NCI-H2029 treated with DMSO at 0.1 percent for 48 hours (cell line): ENCODE measurements around the gene IGF2BP1.

Experiments used
- DNase-seq: peaks from one replicate; lab custom pipeline; 2025; lab: John Stamatoyannopoulos, UW

IGF2BP1 gene

DNA sequence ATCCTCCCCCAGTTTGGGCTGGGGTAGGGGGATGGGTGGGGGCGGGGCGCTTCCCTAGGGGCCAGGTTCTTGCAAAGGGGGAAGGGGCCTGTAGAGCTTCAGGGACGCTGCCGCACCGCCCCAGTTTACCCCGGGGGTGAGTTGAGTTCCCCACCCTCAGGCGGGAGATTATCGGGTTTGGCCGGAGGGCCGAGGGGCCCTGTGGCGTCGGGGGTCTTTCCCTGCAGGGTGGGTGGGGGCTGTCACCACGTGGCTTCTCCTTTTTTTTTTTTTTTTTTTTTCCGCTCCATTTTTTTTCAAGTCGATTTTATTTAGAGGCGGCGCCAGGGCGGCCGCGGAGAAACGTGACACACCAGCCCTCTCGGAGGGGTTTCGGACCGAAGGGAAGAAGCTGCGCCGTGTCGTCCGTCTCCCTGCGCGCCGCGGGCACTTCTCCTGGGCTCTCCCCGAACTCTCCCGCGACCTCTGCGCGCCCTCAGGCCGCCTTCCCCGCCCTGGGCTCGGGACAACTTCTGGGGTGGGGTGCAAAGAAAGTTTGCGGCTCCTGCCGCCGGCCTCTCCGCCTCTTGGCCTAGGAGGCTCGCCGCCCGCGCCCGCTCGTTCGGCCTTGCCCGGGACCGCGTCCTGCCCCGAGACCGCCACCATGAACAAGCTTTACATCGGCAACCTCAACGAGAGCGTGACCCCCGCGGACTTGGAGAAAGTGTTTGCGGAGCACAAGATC lies at the start of gene IGF2BP1:
TSS of gene IGF2BP1 (plus strand) at position 283 of the 724 bp plus-strand sequence. CDS start at position 644, 361 bp downstream.
- no peak for DNase-seq

- DNase-seq = no peak
Observed at GRCh38 chr17:48951572-48951971, 45.6 kb upstream of the IGF2BP1 start.

- DNase-seq = no peak
Observed at GRCh38 chr17:48952904-48953303, 44.3 kb upstream of the IGF2BP1 start.

DNA sequence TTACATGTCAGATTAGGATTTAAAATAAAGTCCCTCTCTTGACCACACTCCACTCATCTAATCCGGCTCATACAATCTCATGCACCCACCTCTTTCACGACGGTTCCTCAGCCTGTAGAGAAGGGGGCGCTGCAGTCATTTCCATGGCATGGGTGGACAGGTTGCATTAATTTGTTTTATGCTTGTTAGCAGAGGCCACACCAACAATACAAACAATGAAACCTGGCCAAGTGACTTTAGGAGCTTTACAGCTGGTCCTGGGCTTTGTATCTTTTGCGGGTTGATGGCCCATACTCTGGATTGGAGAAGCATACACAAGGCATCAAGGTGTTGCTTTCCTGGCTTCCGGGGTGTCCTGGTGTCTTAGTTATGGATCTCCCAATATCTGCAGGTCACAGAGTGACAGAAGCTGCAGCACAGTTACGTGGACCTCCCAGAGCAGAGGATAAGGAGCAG lies 42.9 kb upstream of the IGF2BP1 start:
- no peak for DNase-seq

- no peak for DNase-seq
Observed at GRCh38 chr17:48960834-48961515, 36.2 kb upstream of the IGF2BP1 start.

DNA sequence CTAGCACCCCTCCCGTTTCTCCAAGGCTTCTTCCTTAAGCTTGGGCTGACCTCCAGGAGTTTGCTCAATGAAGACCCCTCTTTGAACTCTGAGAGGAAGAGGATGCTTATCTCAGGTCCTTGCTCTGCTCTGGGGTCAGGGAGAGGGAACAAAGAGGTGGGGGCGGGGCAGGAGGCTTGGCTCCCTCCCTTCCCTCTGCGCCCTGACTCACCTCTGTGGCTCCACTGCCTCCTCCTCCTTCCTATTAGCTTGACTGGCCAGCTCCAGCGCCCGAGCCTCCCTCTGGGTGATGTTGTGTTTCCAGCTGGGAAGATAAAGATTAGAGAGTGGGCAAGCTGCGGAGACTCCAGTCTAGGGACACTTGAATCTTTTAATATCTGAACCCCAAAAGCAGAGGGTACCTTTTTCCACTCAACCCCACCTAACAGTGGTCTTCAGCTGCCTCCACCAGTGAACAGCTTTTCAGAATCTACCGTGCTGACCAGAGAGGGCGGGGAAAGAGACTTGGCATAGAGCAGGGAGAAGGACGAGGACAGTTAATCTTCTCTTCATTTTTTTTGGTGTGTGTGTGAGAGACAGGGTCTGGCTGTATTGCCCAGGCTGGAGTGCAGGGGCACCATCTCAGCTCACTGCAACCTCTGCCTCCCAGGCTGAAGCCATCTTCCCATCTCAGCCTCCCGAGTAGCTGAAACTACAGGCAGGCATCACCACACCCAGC lies 35.5 kb upstream of the IGF2BP1 start:
- DNase-seq = no peak

DNA sequence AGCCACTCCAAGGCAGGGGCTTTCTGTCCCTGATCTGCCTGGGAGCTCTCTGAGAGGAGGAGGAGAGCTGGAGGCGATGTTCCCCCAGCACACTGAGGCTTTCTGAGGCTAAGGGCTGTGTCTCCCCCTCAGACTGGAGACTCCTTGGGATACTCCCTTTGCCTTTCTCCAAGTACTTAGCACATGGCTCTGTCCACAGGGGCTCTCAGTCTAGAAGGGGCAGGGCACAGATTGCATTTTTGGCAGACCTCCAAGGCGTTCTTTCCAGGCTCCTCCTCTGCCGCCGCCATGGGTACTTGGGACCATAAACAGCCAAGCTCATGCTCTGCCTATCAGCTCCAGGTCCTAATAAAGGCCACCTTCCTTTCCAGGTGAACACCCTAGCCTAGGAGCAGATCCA lies 27.0 kb upstream of the IGF2BP1 start:
- no peak for DNase-seq

GRCh38 chr17:48970865-48971687 lies 26.1 kb upstream of the IGF2BP1 start:
- no peak for DNase-seq

DNA sequence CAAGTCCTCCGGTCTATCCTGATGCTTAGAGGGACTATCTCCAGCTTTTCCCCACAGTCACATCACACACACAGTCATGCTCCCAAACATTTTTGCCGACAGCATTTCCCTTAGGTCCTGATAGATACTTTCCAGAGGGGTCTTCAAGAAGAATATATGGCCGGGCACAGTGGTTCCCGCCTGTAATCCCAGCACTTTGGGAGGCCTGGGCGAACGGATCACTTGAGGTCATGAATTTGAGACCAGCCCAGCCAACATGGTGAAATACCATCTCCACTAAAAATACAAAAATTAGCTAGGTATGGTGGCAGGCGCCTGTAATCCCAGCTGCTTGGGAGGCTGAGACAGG lies 24.5 kb upstream of the IGF2BP1 start:
- no peak for DNase-seq

DNA sequence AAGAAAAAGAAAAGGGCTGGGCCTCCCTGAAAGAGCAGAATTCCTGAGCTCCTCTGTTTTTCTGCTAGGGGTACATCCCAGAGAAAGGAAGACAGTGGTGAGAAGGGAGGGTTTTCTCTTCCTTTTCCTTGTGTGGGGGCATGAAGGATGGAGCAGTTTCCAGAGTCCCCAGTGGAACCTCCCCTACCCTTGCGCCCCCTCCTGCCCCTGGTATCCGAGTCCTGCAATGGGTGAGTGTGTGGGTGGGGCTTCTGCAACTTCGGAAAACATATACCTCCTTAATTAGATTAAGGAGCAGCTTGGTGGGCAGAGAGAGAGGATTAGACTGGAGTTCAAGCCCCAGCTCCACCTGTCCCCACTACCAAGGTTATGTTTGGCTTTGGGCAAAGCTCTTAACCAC lies 23.4 kb upstream of the IGF2BP1 start:
- DNase-seq = no peak

DNA sequence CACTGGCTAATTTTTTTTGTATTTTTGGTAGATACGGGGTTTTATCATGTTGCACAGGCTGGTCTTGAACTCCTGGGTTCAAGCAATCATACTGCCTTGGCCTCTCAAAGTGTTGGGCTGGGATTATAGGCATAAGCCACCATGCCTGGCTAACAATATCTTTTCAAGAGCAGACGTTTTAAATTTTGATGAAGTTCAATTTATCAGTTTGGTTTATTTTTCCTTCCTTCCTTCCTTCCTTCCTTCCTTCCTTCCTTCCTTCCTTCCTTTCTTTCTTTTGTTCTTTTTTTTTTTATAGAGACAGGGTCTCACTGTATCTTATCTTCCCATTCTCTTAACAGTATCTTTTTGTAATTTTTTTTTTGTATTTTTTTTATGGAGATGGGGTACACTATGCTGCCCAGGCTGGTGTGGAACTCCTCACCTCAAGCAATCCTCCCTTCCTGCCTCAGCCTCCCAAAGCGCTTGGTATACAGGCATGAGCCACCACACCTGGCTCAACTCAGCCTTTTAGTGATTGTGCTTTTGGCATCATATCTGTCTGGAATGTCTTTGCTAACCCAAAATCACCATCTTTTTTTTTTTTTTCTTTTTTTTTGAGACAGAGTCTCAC lies 15.2 kb upstream of the IGF2BP1 start:
- DNase-seq = no peak

DNA sequence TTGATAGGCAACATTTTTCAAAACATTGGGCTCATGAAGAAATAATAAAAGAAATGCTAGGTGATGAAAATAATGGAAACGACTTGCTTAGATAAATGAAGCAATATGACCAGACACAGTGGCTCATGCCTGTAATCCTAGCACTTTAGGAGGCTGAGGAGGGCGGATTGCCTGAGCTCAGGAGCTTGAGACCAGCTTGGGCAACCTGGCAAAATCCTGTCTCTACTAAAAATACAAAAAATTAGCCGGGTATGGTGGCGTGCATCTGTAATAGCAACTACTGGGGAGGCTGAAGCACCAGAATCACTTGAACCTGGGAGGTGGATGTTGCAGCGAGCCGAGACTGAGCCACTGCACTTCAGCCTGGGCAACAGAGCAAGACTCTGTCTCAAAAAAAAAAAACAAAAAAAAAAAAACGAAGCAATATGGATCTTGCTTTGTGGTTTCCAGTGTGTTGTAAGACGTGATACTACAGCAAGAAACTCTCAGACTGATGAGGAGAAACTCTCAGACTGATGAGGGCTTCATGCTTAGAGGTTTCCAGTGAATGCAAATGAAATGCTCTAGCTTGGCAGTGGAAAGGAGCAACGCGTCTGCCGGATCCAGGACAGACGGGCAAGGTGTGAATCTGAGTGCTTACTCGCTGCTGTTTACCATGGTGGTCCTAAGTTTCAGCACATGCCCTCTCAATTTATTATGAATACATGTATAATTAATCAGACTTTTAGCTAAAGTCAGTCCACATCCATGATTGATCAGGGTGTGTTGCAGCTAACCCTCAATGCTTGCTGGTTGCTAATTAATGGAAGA lies 11.5 kb upstream of the IGF2BP1 start:
- no peak for DNase-seq

DNA sequence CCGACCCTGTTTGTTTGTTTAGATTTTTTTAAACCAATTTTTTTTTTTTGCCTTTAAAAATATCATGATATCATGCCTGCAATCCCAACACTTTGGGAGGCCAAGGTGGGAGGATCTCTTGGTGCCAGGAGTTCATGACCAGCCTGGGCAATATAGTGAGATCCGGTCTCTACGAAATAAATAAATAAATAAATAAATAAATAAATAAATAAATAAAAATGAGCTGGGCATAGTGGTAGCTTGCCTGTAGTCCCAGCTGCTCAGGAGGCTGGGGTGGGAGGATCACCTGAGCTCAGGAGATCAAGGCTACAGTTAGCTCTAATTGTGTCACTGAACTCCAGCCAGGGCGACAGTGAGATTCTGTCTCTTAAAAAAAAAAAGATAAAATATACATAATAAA lies 8.1 kb upstream of the IGF2BP1 start:
- DNase-seq = no peak

GRCh38 chr17:48990882-48991357 lies 6.3 kb upstream of the IGF2BP1 start:
- no peak for DNase-seq

DNA sequence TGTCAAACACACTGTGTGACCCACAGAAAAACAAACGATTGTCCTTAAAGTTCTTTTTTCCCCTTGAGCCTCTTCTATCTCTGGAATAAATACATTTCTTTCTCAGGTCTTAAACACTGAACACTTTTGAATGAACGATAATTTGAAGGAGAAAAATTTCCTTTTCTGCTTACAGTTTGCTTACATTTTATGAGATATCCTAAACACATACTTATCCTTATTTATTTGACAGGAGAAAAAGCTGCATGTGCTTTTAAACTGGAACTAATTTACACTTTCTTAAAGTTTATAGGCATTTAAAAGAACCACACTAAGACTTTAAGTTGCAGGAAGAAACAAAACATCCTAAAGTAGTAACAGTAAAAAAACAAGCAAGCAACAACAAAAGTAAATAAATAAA lies 4.7 kb upstream of the IGF2BP1 start:
- no peak for DNase-seq

- DNase-seq = no peak
Observed at GRCh38 chr17:48993305-48993704, 3.9 kb upstream of the IGF2BP1 start.

GRCh38 chr17:48993951-48994350 lies 3.2 kb upstream of the IGF2BP1 start:
- no peak for DNase-seq

DNA sequence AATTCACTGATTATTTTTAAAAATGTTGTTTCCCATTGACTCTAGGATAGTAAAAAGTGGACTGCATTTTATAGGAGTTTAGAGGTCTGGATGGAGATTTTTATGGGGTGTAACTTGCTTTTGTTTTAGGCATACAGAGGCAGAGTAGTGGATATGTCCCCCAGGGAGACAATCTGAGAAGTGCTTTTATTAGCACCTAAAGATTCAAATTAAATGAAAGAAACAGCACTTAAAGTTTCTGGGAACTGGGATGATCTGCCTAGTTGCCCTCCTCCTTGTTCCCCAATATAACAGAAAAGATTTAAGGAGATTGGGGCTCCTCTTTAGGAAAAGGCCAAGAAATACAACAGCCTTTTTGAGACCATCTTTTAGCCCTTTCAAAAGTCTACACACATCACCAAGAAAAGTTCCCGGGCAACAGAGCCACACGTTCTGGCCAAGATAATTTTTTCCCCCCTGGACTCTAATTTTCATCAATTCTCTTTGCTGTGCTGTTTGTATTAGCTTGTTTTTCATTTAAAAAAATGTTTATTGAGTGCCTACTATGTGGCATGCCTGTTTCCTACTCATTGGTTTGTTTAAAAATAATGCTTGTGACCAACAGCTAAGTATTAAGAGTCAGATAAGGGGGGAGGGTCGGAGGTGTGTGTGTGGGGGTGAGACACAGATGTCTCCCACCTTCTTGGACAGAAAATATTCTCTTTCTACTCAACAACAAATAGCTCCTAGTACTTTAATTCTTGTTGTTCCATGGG lies 2.5 kb upstream of the IGF2BP1 start:
- no peak for DNase-seq

DNA sequence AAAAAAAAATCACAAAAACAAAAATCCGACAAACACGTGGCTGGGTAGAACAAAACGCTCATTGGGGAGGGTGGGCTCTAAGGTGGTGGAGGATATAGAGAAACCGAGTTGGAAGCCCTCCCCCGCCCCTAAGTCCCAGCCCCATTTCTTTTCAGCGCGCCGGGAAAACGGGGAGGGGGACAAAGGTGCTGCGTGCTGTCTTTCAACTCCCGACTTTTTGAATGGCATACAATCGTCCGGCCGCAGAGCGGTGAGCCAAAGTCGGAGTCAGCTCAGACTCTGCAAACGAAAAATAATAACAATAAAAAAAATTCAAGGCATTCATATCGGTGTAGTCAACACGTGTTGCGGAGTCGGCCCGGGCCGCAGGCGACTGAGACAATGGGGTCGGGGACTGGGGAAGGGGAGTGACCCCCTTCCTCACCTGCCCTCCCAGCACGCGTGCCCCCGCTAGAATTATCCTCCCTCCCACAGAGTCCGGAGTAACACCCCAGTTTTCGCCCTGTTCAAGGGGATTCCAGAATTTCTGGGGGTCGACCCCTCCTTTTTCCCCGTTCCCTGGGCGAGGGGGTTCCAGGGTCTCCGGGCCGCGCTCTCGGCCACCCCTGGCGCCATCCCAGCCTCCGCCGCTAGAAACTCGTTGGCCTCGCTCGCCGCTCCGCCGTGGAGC lies 1.7 kb upstream of the IGF2BP1 start:
- DNase-seq = no peak
